Smooth muscle cell (in vitro differentiated cells): ENCODE measurements around the gene HDC. TPM values are rescaled to one million over a fixed set of nuclear protein-coding genes. Genes with fewer than 3 reads are reported as not detected.

Experiments
- DNase-seq: peaks from one replicate; lab custom pipeline; 2025; ENCODE audit not compliant: unreplicated experiment; lab: John Stamatoyannopoulos, UW
- H2AFZ ChIP-seq: fragments of 200-600 bp; sonication (generic); 2 replicates; pipeline ENCODE4 v1.6.0; 2016; ENCODE audit warnings: antibody characterized with exemption, low read depth, mild to moderate bottlenecking
- H3F3A ChIP-seq: fragments of 200-600 bp; sonication (generic); 2 replicates; pipeline ENCODE4 v1.6.0; 2017; ENCODE audit warnings: antibody characterized with exemption, low read depth
- H3K27ac ChIP-seq: fragments of 200-600 bp; sonication (generic); 2 replicates; pipeline ENCODE4 v1.5.1; 2016; ENCODE audit warnings: low read depth, mild to moderate bottlenecking
- H3K27me3 ChIP-seq: fragments of 200-600 bp; sonication (generic); 2 replicates; pipeline ENCODE4 v1.6.1; 2016; ENCODE audit warnings: low read depth, mild to moderate bottlenecking
- H3K36me3 ChIP-seq: fragments of 200-600 bp; sonication (generic); 2 replicates; pipeline ENCODE4 v1.5.1; 2016; ENCODE audit warnings: low read depth
- H3K4me1 ChIP-seq: fragments of 200-600 bp; sonication (generic); 2 replicates; pipeline ENCODE4 v1.5.1; 2016; ENCODE audit warnings: low read depth
- H3K4me2 ChIP-seq: fragments of 200-600 bp; sonication (generic); 2 replicates; pipeline ENCODE4 v1.6.0; 2016; ENCODE audit warnings: mild to moderate bottlenecking
- H3K4me3 ChIP-seq: fragments of 200-600 bp; sonication (generic); 2 replicates; pipeline ENCODE4 v1.5.1; 2016; ENCODE audit warnings: mild to moderate bottlenecking
- H3K79me2 ChIP-seq: fragments of 200-600 bp; sonication (generic); 2 replicates; pipeline ENCODE4 v1.6.0; 2016; ENCODE audit warnings: low read depth, mild to moderate bottlenecking
- H3K9ac ChIP-seq: fragments of 200-600 bp; sonication (generic); 2 replicates; pipeline ENCODE4 v1.6.0; 2016; ENCODE audit warnings: low read depth
- H3K9me3 ChIP-seq: fragments of 200-600 bp; sonication (generic); replicated peaks from 2 replicates; pipeline ENCODE4 v1.5.1; 2016; ENCODE audit warnings: low read depth
- H4K20me1 ChIP-seq: fragments of 200-600 bp; sonication (generic); 2 replicates; pipeline ENCODE4 v1.6.0; 2016; ENCODE audit warnings: low read depth
- CTCF ChIP-seq: fragments of 200-600 bp; sonication (generic); IDR thresholded peaks from 2 replicates; pipeline ENCODE4 v1.5.1; 2017; ENCODE audit warnings: borderline replicate concordance, mild to moderate bottlenecking, antibody characterized with exemption; ENCODE audit not compliant: insufficient read depth, poor library complexity, severe bottlenecking
- WGBS: methylation state at CpG from one replicate; pipeline ENCODE4 v1.1.7; 2016; ENCODE audit warnings: low lambda C conversion rate; 5-methylcytosine and 5-hydroxymethylcytosine counted together
- polyA plus RNA-seq: library from polyadenylated mRNA; unstranded; fragments of >200 nt; fragmentation: Nextera tagmentation; extraction: Ambion mirVana; gene quantifications from 2 replicates; pipeline ENCODE4 v1.2.1, GENCODE V29; 2016
- total RNA-seq: library from RNA; depleted of rRNA; stranded (reverse); fragments of >200 nt; gene quantifications from 2 replicates; pipeline ENCODE4 v1.2.3, GENCODE V29; 2014

Gene HDC
- total and polyA plus RNA-seq, 2 experiments from 2014 or later: not detected

GRCh38 chr15:50224606-50225005, 40.9 kb downstream of the HDC start:
- no peak overlapping the region for H3K9ac ChIP-seq
- no peaks in the 10 kb centered on the region for H3K79me2 ChIP-seq
- H3F3A ChIP-seq: no peaks in the 10 kb centered on the region
- no peak overlapping the region for H3K27ac ChIP-seq
- H2AFZ ChIP-seq: no peak overlapping the region
- TF ChIP-seq CTCF: no peak
- H3K4me1 ChIP-seq: no peaks in the 10 kb centered on the region
- WGBS: 83% methylated on average over 5 of the region's 5 CpGs
- no peak overlapping the region for H3K4me2 ChIP-seq
- H3K27me3 ChIP-seq: peaks cover 2% of the 10 kb centered on the region
- no peaks in the 10 kb centered on the region for H4K20me1 ChIP-seq
- H3K9me3 ChIP-seq: no peaks in the 10 kb centered on the region
- H3K4me3 ChIP-seq: no peak overlapping the region
- no peak for DNase-seq
- H3K36me3 ChIP-seq: no peaks in the 10 kb centered on the region

GRCh38 chr15:50222181-50222580, 43.3 kb downstream of the HDC start:
- no peak overlapping the region for H3K9ac ChIP-seq
- H3K9me3 ChIP-seq: no peaks in the 10 kb centered on the region
- no peaks in the 10 kb centered on the region for H4K20me1 ChIP-seq
- no peak overlapping the region for H2AFZ ChIP-seq
- H3K27ac ChIP-seq: no peak overlapping the region
- H3K27me3 ChIP-seq: peaks cover 2% of the 10 kb centered on the region
- no peaks in the 10 kb centered on the region for H3K4me1 ChIP-seq
- no peak for TF ChIP-seq CTCF
- 79% methylated on average over 2 of the region's 2 CpGs for WGBS
- no peaks in the 10 kb centered on the region for H3F3A ChIP-seq
- H3K4me2 ChIP-seq: no peak overlapping the region
- H3K79me2 ChIP-seq: no peaks in the 10 kb centered on the region
- H3K4me3 ChIP-seq: no peak overlapping the region
- H3K36me3 ChIP-seq: no peaks in the 10 kb centered on the region
- DNase-seq: no peak

- Histone ChIP-seq H4K20me1 (no peaks in the 10 kb centered on the region), H3K79me2 (no peaks in the 10 kb centered on the region), H3K4me3 (no peak overlapping the region), H3K9me3 (no peaks in the 10 kb centered on the region), H3K4me2 (no peak overlapping the region), H3K27ac (peak overlapping the region; percentile 52), H3K36me3 (no peaks in the 10 kb centered on the region), H3K4me1 (no peaks in the 10 kb centered on the region), H2AFZ (no peak overlapping the region), H3K9ac (no peak overlapping the region), H3K27me3 (no peaks in the 10 kb centered on the region), H3F3A (no peaks in the 10 kb centered on the region)
- TF ChIP-seq CTCF: no peak
- DNase-seq: no peak
- WGBS: 46% methylated on average over 2 of the region's 2 CpGs
Measured at GRCh38 chr15:50219820-50220219, 45.7 kb downstream of the HDC start.

- Histone ChIP-seq H3K27ac (no peak overlapping the region), H3F3A (no peaks in the 10 kb centered on the region), H3K4me1 (no peaks in the 10 kb centered on the region), H3K36me3 (no peaks in the 10 kb centered on the region), H3K4me2 (no peak overlapping the region), H4K20me1 (no peaks in the 10 kb centered on the region), H3K27me3 (no peaks in the 10 kb centered on the region), H3K9ac (no peak overlapping the region), H3K9me3 (no peaks in the 10 kb centered on the region), H3K79me2 (no peaks in the 10 kb centered on the region), H3K4me3 (no peak overlapping the region), H2AFZ (no peak overlapping the region)
- WGBS: 86% methylated on average over 1 of the region's 1 CpG
- DNase-seq: no peak
- TF ChIP-seq CTCF: no peak
Measured at GRCh38 chr15:50218691-50219090, 46.8 kb downstream of the HDC start.
